ENCODE measurements around the gene ARHGAP42.

DNA sequence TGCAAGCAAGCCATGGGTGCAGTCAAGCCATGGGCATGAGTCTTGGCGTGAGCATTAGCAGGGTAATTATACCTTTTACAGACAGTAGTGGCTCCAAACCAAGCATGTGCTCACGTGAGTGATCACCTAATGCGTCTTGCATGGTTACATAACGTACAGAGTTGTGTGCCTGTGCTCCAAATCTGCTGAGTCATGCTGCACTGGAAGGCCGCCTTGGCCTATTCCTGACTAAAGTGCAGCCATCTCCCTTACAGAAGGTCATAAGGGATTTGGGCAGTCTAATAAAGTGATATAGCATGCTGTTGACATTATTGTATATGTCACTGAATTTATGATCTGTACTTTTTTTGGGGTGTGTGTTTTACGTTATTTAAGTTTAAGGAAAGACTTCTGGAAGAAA is 102.4 kb downstream of the ARHGAP42 start:
- TF ChIP-seq, protein P1, sequence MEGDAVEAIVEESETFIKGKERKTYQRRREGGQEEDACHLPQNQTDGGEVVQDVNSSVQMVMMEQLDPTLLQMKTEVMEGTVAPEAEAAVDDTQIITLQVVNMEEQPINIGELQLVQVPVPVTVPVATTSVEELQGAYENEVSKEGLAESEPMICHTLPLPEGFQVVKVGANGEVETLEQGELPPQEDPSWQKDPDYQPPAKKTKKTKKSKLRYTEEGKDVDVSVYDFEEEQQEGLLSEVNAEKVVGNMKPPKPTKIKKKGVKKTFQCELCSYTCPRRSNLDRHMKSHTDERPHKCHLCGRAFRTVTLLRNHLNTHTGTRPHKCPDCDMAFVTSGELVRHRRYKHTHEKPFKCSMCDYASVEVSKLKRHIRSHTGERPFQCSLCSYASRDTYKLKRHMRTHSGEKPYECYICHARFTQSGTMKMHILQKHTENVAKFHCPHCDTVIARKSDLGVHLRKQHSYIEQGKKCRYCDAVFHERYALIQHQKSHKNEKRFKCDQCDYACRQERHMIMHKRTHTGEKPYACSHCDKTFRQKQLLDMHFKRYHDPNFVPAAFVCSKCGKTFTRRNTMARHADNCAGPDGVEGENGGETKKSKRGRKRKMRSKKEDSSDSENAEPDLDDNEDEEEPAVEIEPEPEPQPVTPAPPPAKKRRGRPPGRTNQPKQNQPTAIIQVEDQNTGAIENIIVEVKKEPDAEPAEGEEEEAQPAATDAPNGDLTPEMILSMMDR (IDR thresholded peaks at IDR 0.05) = no peak
- TF ChIP-seq POLR2A (IDR thresholded peaks at IDR 0.05) = no peak

All from ovary (tissue), 3 donors.